A549 treated with dexamethasone at 1 μM for 4 hours (cell line): Measurements from ENCODE around the gene DOC2B. TPM values are rescaled to one million over a fixed set of nuclear protein-coding genes. Genes with fewer than 3 reads are reported as not detected.

ENCODE experiments used
- total RNA-seq: library from RNA; stranded (reverse); fragments of 200-300 nt; extraction: Qiagen RNA extraction; gene quantifications from 5 replicates; pipeline ENCODE4 v1.2.3, GENCODE V29; 2022

Gene DOC2B
- 1.6 to 2.5 TPM (median 2.3 TPM) in 5 replicates for total RNA-seq

GRCh38 chr17:181245-182049 is at the start of gene DOC2B:
Gene DOC2B, minus strand, starts transcription at chr17:181650. Its CDS starts 171 bp downstream, at chr17:181479.

GRCh38 chr17:137166-137807 is 44.2 kb downstream of the DOC2B start, which contains the start of gene SCGB1C2:
Gene SCGB1C2, plus strand, starts transcription at chr17:137569. Its CDS starts 22 bp downstream, at chr17:137591.

Other genes with a start within 250 kb of the DOC2B start
- gene SCGB1C2, start 44.1 kb downstream of the DOC2B start, total RNA-seq: not detected in 5 replicates
- 27.8 to 38.3 TPM (median 34.0 TPM) in 5 replicates for gene RPH3AL, start 171.2 kb upstream of the DOC2B start, total RNA-seq